Stimulated activated CD4-positive, alpha-beta T cell treated with anti-CD3 and anti-CD28 coated beads, TNF-alpha, amount 100 ng/mL, for 1 hour (primary cell): ENCODE measurements around the gene TUBB4A.

Experiments used
- DNase-seq, 3 donors: peaks; one replicate each; pipeline ENCODE4 v3.0.0-alpha.2; 2020; ENCODE audit warnings: low read depth in 3 of 3, low spot score in 1 of 3

TUBB4A gene

DNA sequence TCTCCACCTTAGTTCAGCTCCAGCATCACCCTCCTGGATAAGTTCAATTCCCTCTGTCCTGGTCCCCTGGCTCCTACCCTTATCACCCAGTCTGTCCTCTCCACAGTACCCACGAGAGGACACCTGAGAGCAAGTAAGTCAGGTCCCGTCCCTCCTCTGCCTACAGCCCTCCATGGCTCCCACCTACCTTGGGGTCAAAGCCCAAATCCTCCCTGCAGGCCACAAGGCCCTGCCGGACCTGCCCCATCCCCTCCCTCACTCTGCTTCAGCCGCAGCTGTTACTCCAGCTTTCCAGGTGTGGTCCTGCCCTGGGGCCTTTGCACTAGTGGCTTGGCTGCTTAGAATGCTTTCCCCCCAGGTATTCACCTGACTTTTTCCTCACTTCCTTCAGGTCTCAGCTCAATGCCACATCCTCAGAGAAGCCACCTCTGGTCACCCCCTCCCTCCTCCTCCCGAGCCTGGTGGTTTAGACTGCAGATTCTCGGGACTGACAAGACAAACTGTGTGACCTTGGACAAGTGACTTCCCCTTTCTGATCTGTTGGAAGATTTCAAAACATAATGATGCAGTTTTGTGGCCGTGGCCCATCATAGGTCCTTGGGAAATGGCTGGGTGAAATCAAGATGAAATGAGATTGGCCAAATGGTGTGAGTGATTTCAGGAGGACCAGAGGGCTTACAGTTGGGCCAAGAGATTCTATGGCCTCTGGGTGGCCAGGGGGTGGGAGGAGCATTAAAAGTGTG, 3.6 kb downstream of the TUBB4A start:
- DNase-seq: no peak

DNA sequence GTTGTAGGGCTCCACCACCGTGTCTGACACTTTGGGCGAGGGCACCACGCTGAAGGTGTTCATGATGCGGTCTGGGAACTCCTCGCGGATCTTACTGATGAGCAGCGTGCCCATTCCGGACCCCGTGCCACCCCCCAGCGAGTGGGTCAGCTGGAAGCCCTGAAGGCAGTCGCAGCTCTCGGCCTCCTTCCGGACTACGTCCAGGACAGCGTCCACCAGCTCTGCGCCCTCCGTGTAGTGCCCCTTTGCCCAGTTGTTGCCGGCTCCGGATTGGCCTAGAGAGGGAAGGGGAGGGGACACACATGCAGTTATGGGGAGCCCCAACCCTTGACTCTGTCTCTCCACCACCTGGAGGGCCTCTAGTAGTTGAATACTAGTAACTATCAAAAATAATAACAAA, 6.2 kb downstream of the TUBB4A start:
- DNase-seq: no peak

DNA sequence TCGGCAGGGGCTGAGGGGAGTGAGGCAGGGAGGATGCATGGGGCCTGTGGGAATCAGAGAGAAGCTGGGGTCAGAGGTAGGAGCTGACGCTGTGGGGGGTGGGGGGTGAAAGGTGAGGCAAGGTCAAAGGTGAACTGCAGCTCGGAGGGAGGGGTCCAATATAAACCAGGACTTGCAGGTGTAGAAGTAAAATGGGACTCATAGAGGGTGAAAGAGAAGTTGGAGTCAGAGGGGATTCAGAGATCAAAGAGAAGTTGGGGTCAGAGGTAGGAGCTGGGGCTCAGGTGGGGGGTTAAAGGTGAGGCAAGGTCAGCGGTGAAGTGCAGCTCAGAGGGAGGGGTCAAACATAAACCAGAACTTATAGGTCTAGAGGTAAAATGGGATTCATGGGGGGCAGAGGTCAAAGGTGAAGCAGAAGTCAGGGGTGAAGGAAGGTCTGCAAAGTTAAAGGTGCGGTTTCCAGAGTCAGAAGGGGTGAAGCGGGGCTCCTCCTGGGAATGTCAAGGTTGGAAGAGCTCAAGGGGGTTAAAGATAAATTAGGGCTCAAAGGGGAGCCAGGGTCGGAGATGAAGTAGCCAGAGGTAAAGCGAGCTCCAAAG, 7.6 kb downstream of the TUBB4A start:
- DNase-seq: no peak

DNA sequence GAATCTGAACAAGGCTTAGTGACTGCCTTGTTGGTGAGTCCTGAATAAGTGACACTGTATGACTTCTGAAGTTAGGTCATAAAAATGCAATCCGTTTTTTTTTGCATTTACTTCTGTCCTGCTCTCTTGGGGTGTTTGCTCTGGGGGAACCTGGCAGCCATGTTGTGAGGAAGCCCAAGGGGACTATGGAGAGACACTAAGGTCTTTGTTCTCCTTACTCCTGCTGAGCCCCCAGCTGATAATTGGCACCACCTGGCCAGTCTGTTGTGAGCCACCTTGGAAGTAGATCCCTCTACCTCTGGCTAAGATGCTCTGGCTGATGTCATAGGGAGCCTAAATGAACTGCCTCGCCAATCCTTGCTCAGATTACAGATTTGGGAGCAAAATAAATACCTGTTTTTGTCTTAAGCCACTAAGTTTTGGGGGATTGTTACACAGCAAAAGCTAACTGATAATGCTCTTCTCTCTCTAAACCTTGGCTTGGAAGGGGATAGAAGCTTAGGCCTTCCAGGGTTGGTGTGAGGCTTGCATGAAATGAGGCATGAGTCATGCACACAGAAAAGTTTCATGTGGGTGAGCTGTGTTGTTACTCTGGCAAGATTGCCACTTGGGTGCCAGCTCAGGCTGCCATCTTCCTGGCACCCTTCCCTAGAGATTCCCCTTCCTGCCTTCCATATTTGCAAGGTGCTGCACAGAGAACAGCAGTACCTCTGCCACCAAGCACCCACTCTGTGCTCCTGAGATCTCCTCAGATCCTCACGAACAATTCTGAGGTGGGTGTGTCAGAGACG, 10.1 kb downstream of the TUBB4A start:
- no peak for DNase-seq

DNA sequence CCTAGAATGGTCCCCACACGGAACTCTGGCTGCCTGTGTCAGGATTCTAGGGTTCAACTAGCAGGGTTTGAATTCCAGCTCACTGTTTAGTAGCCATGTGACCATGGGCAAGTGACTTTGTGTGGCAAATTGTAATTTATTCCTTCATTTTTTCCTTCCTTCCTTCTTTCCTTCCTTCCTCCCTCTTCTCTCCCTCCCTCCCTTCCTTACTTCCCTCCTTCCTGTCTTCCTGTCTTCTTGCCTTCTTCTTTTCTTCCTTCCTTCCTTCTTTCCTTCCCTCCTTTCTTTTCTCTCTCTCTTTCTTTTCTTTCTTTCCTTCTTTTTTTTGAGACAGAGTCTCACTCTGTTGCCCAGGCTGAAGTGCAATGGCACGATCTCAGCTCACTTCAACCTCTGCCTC, 12.0 kb downstream of the TUBB4A start:
- DNase-seq: no peak

DNA sequence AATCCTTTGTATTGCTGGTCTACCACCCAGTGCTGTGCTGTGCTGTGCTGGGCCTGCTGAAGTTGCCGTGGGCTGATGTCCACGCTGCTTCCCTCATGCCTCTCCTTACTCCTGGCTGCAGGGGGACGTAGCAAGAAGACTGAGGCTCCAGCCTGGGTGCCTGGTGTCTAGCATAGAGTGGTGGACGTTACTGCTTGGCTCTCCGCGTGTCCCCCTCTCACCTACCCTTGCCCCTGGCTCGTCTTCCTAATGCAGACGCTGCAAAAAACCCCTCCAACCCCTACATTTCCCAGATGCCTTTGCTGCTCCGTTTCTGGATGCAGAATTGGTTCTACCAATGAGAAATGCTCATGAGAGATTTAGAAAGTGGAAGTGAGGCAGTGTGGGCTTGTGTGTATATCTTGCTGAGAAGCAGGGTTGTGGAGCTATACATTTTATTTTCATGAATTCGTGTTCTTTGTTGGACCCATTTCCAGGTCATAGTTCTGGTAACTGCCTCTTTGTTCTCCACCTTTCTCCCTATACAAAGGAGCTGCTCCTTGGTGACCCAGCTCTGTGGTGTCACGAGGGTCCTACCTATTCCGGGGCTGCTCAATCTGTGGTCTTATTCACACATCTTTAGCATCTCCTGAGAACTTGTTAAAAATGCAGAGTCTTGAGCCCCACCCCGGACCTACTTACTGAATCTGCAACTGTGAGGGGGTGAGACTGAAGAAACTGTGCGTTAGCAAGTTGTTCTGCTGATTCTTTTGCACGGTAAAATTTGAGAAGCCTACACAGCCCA, 12.6 kb downstream of the TUBB4A start:
- no peak for DNase-seq

DNA sequence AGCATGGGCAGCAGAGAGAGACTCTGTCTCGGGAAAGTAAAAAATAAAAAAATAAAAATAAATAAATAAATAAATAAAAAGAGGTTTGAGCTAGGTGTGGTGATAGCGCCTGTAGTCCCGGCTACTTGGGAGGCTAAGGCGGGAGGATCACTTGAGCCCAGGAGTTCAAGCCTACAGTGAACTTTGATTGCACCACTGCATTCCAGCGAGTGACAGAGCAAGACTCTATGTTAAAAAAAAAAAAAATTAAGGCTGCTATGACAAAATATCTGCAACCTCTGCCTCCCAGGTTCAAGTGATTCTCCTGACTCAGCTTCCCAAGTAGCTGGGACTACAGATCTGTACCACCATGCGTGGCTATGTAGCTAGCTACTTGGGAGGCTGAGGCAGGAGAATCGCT, 17.3 kb downstream of the TUBB4A start:
- DNase-seq: no peak

DNA sequence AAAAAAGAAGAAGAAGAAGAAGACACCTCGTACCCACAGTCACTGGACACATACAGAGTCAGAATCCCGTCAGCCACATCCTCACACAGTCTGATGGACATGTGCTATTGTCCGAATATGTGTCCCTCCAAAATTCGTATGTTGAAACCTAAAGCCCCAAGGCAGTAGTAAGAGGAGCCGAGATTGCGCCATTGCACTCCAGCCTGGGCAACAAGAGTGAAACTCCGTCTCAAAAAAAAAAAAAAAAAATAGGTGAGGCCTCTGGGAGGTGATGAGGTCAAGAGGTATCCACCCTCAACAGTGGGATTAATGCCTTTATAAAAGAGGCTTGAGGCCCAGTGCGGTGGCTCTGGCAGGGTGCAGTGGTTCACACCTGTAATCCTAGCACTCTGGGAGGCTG, 17.9 kb downstream of the TUBB4A start:
- no peak for DNase-seq

DNA sequence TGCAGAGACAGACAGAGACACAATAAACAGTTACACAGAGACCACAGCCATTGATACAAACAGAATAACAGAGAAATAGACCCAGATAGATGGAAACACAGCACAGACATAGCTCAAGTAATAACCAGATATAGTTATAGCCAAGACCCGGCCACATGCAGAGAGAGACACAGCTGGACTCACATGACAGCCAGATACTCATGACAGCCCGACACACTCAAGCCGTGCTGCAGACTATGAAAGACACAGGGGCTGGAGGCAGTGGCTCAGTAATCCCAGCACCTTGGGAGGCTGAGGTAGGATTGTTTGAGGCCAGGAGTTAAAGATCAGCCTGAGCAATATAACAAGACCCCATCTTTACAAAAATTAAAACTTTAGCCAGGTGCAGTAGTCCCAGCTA, 18.9 kb downstream of the TUBB4A start:
- no peak for DNase-seq

DNA sequence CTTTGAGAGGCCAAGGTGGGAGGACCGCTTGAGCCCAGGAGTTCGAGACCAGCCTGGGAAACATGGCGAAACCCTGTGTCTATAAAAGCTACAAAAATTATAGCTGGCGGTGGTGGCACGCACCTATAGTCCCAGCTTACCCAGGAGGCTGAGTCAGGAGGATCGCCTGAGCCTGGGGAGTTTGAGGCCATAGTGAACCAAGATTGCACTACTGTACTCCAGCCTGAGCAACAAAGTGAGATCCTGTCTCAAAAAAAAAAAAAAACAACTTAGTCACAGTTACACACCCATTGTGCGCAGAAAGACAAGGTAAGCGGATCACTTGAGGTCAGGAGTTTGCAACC, 19.8 kb downstream of the TUBB4A start:
- no peak for DNase-seq

DNA sequence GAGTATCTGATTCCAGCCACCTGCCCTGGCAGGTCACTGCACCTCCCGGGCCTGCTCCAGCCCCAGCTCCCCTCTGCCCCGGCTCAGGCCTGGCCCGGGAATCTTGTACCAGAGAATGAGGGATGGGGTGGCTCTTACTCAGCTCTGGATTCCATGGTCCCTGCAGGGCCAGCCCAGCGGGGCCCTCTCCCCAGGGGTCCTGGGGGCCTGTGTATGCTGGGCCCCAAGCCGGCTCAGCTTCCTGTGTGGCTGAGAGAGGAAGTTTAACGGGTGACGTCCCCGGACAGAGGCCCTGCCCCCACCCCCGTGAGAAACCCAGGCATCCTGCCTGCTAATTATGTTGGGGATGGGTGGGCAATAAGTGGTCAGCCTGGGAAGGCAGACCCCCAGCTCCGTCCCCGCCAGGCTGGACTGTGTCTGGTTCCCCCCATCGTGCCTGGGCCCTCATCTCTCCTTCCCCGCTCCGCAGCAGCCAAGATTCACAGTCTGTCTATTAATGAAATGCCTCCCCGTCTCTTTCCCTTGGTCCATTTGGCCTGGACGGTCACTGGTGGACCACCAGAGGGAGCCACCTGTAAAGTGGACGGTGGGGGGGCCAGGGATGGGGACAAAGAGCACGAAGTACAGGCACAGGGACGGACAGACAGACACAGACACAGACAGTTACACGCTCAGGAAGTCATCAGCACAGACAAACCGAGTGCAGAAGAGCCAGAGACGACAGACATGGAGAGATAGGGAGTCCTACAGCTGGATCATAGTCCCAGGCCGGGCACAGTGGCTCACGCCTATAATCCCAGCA, 20.4 kb downstream of the TUBB4A start, which contains the start of gene DENND1C:
Gene DENND1C (minus strand): TSS at position 247 of the 802 bp plus-strand sequence. CDS start 92 bp downstream, at position 155.
- DNase-seq: peak; percentile 26 to 52 (median 48)

DNA sequence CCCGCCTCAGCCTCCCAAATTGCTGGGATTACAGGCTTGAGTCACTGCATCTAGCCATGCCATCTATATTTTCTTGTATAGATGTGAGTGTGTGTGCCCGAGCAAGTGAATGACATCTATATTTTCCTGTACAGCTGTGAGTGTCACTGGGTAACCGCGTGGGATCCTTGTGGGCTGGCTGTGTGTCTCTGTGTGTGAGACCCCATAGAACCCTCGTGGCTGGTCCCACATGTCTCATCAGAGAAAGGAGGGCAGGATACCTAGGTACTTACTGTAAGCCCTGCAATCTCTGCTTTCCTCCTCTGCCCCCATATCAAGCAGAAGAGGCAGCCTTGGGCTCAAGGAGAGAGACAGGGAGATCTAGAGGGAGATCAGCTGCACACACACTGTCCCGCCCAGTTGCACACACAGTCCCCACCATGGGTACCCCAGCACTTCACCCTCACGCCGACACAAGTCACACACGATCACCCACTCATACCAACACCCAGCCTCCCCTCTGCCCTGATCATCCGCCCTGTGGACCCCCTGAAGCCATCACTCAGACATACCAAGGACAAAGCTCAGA, 21.2 kb downstream of the TUBB4A start:
- DNase-seq: no peak

DNA sequence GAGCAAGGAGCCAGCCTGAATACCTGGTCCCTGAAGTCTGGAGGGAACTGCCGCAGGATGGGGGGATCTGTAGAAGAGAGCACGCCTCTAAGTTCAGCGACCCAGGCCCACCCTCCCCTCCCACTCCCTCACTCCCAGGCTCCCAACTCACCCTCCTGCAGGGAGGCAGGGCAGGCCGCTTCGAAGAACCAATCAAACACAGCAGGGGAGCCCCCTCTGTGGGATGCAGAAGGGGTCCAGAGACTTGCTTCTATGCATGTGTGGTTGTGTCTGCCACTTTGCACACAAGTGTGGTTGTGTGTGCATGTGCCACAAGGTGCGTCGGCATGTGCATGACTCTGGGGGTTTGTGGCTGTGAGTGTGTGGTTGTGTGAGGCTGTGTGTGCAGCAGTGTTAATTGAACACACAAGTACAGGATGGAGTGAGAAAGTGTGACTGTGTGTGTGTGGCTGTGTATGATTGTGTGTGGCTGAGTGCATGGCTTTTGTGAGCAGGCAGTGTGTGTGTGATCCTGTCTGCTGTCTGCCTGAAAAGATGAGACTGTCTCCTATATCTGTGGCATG, 22.2 kb downstream of the TUBB4A start:
- DNase-seq: no peak

DNA sequence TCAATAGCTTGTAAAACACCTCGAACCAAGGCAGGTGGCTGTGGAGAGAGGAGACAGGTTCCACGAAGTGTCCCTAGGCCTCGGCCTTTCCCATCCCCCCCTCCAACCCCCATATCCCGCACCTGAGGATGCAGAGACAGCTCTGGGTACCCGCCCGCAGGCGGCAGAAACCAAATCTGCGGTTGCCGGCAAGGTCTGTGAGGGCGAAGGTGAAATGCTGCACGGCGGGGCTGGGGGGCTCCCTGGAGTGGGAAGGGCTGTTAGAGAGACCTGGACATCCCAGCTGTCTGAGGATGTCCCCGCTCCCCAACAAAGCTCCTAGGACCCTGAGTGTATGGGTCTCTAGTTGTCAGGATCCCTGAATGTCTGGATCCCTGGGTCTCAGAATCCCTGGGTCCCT, 23.3 kb downstream of the TUBB4A start:
- no peak for DNase-seq

DNA sequence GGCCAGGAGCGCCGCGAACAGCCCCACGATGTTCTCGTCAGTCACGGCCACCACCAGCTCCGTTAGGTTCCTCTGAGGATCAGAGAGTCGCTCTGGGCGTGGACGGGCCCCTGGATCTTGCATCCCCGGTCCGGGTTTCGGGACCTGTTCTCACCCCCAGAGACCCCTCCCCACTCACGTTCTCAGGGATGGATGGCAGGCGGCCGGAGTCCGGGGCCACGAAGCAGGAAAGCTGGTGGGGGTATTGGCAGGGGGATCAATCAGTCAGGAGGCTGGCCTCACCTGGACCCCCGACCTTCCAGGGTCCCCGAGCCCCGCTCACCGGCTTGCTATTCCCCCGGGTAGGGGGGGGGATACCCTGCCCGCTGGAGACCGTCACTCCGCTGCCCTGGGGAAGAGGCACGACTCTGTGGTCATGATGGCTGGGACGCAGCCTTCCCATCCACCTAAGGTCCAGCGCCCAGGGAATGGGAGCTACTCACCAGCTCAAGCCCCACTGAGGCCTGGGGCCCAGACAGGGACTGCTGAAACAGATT, 25.1 kb downstream of the TUBB4A start:
- DNase-seq: no peak

DNA sequence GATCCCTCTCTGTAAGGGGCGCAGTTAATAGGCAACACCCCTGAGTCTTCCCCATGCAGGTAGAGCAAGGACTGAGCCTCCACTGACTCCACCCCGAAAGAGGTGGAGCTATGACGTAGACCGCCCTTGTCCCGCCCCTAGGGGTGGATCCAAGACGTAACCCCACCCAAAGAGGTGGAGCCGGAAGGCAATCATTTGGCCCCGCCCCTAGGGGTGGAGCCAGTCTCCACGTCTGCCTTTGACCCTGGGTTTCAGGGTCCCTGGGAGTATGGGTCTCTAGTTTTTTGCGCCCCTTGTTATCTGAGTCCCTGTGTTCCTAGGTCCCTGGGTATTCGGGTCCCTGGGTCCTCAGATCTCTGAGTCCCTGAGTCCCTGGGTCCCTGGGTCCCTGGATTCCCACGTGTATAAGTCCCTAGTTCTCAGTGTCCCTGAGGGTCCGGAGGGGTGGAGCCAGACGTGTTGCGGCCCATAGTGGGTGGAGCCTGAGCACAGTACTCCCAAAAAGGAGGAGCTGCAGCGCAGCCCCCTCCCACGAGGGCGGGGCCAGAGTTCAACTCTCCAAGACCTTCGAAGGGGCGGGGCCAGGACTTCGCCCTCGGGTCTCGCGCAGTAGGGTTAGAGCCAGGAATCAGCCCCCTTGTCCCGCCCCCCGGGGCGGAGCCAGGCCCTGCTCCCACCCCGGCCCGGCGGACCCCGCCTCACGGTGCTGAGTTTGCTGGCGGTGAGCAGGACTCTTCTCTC, 25.8 kb downstream of the TUBB4A start:
- peak in 2 of 3 donors; percentile 22 to 52 for DNase-seq

DNA sequence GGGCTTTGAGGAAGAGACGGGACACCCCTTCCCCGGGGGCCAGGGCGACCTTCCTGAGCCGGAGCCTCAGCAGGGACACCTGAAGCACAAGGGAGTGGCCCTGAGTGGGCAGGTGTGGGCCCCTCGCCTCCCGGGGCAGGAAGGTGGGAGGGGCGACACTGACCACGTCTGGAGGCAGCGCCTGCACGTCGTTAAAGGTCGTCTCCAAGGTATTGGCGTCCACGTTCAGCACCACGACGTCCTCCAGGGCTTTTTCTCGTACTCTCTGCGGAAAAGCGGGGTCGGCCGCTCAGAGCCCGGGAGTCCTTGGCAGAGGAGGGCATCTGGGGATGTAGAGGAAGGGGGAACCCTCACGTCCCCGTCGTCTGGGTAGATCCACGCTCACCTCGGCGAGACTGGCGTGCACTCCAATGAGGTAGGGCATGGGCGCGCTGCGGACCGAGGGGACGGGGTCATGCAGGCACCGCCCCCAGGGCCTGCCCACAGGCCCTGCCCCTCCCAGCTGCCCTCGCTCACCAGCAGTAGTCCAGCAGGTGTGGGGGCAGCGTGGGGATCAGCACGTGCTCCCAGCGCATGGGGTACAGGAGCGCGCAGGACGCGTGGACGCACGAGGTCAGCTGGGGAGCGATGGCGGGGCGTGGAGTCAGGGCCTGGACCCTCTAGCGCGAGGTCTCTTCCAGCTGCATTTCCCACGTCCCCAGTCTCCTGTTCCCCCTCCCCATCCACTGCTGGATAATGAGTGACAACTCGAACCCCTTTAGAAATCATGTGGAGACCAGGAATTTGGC, 26.6 kb downstream of the TUBB4A start:
- DNase-seq: no peak

DNA sequence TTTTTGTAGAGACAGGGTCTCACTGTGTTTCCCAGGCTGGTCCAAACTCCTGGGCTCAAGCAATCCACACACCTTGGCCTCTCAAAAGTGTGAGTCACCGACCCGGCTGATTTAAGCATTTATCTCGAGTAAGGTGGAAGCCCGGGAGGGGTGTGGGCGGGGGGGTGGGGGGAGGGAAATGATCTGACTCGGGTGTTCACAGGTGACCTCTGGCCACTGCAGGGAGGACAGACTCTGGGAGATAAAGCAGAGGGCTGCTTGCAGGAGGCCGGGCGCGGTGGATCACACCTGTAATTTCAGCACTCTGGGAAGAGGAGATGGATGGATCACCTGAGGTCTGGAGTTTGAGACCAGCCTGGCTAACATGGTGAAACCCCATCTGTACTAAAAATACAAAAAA, 28.5 kb downstream of the TUBB4A start:
- DNase-seq: no peak
